A673 (cell line): ENCODE results near the gene ENPP1.

Experiments used
- CTCF ChIP-seq: fragments of 300-800, 200-600 bp; sonication (generic); conservative IDR thresholded peaks from 2 replicates; pipeline ENCODE4 v1.5.1; 2017; ENCODE audit warnings: low read depth, mild to moderate bottlenecking, antibody characterized with exemption, low read length, moderate library complexity, mixed read lengths
- EZH2 ChIP-seq: fragments of 200-600 bp; sonication (generic); IDR thresholded peaks from 2 replicates; pipeline ENCODE4 v1.6.1; 2017; ENCODE audit warnings: borderline replicate concordance, low read depth, mild to moderate bottlenecking, mixed read lengths, antibody characterized with exemption, low read length; ENCODE audit not compliant: poor library complexity, severe bottlenecking

GRCh38 chr6:131792091-131792496 lies 15.7 kb upstream of the ENPP1 start:
- TF ChIP-seq EZH2, result no peak
- TF ChIP-seq CTCF, result peak; percentile 16; the same call in 1 of the 2 replicates
